OCI-M2 (cell line): Measurements from ENCODE around the gene TESK2.
"Not testable (repeated sequence)": the region's sequence is repeated elsewhere in the genome, so short reads cannot be mapped to it uniquely, and the experiment has no call there.

ENCODE experiments used
- DNase-seq: peaks from one replicate; lab custom pipeline; 2025; ENCODE audit not compliant: unreplicated experiment; lab: John Stamatoyannopoulos, UW

Gene TESK2

DNA sequence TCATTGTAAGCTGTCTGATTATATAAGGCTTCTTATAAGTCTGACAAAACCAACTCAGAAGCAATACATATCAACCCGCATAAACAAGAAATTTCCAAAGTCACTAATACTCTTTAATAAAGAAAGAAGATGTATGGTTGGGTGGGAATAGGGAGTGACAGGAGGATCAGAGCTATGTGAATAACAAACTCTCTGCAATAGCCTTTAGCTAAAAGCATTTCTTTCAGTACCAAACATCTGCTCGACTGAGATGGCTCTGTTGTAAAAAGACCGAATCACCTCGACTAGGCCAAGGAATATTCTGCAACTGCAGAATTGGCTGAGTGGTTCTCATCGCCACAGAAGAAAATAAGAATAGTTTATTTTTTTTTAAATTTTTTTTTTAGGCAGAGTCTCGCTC is 111.4 kb downstream of the TESK2 start:
- no peak for DNase-seq

DNA sequence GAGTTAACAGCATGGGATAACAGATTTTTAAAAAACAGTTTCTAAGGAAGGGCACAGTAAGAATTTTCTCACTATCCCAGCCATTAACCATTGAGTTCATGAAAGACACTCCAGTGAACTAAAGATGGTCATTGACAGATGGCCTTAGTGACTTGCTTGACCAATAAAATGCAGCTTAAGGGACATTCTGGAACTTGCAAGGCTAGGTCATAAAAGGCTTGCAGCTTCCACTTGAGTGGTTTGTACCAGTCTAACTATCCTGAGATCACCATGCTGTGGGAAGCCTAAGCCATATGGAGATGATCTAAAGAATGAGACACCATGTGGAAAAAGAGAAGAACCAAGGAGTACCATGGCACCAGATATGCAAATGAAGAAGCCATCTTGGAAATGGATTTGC is 112.8 kb downstream of the TESK2 start:
- DNase-seq, result no peak

DNA sequence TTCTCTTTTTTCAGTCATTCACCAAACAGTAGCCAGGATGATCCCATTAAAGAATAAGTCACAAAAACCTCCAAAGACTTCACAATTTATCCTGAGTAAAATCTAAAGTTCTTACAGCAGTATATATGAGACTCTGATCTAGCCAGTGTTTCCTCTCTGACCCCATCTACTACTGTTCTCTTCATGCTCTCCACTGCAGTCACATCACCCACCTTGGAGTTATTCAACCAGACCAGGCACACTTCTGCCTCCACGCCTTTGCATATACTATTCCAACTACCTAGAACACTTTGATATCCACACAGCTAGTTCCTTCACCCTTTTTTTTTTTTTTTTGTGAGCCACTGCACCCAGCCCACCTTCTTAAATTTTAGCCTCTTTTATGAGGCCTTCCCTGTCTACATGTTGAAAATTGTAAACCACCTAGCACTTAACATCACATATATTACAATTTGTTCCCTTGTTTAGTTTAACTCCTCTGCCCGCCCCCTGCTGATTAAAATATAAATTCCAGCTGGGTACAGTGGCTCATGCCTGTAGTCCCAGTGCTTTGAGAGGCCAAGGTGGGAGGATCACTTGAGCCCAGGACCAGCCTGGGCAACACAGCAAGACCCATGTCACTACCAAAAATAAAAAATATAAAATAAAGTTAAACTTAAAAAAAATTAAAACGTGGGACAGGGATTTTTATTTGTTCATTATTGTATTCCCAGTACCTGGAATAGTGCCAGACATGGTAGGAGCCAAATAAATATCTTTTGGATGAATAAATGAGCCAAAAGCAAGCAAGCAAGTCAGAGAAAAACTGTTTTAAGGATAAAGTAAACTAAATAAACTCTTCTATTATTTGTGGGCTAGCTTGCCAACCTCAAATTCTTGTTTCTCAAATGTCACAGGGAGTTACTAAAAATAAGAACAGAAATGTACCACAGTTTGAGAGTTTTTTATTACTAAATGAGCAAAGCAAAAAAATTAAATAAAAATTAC is 115.6 kb downstream of the TESK2 start:
- DNase-seq, result no peak

- no peak for DNase-seq
Observed at GRCh38 chr1:45373573-45373972, 117.4 kb downstream of the TESK2 start.

DNA sequence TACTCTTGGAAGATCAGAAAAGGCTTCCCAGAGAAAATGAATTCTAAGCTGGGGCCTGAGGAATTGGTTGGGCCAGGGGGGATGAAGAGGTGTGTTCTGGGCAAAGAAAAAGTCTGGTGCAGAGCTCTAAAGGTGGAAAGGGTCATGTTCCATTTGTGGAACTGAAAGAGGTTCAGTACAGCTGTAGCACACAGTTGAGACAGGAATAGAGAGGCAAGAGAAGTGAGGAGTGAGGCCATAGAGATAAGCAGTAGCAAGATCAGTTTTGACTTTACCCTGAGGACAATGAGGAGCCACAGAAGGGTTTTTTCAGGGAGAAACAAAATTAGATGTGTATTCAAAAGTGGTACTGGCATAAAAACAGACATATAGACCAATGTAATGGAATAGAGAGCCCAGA is 120.4 kb downstream of the TESK2 start:
- DNase-seq, result no peak

DNA sequence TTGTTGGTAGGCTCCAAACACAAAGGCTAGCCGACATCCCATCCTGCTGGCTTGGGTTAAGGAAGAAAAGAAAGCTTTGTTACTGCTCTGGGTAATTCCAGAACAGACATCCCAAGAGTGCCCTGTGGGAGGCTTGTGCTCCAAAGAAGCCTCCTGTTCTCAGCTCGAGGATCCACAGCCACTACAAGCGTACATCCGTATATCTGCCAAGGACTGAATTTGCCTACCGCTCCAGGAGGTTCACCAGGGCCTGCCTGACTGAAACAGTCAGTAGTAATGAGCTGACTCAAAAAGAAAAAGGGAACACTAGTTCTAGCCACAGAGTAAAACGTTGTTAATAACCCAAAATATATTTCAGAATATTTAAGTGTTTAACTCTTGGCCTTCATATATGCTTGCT is 125.9 kb downstream of the TESK2 start:
- DNase-seq, result no peak

- no peak for DNase-seq
Observed at GRCh38 chr1:45364294-45364693, 126.7 kb downstream of the TESK2 start.

GRCh38 chr1:45360981-45361380 is 130.0 kb downstream of the TESK2 start:
- not testable (repeated sequence) for DNase-seq

DNA sequence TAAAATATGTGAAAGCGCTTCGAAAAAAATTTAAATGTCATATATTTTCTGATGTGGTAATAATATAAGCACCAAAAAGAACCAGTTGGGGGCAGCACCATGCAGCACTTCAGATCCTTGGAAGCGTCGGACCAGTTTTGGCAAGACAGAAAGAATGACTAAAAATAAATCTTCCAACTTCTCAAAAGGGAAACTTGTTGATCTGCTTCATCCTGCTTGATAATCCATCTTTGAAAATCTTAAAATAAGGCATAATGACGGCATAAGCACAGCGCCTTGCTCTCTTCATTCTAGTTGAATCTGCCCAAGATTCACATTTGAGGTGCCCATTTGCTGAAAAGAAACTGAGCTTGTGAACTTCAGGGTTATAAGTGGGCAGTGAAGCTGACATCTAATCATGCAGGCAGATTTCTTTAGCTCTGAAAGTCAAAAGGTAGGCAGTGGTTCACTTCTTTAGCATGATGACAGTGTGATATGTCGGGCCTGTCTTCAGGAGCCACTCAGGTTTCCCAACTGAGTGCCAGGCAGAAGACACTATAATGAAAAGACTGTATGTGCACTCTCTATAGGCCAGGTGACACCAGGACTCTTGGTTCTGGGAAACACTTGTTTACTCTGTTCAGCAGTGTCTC is 131.0 kb downstream of the TESK2 start:
- DNase-seq, result no peak

DNA sequence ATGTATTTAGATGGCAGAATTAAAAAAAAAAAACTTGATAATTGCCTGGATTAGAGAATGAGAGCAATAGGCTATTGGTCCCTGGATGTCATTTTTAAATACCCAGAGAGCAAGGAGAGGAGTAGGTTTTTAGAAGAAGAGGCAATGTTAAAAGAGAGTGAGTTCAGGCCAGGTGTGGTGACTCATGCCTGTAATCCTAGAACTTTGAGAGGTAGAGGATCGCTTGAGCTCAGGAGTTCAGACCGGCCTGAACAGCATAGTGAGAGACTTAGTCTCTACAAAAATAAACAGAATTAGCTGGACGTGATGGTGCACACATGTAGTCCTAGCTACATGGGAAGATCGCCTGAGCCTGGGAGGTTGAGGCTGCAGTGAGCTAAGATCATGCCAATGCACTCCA is 134.8 kb downstream of the TESK2 start:
- no peak for DNase-seq

DNA sequence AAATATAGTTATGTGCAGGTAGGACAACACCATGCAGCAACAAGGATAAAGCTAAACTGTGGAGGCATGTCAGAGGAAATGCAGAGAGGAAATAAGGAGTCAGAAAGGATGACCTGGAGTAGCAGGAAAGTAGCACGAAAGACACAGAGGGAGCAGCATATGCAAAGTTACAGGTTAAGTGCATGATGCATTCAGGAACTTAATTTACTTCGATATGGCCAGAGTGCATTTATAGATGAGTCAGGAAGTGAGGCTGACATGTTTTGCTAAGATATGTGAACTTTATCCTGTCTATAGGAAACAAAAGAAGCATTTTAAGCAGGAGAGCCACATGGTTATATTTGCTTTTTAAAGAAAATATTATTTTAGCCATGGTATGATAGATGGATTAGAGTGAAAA is 135.3 kb downstream of the TESK2 start:
- no peak for DNase-seq

GRCh38 chr1:45354838-45355237 is 136.1 kb downstream of the TESK2 start:
- DNase-seq, result no peak

DNA sequence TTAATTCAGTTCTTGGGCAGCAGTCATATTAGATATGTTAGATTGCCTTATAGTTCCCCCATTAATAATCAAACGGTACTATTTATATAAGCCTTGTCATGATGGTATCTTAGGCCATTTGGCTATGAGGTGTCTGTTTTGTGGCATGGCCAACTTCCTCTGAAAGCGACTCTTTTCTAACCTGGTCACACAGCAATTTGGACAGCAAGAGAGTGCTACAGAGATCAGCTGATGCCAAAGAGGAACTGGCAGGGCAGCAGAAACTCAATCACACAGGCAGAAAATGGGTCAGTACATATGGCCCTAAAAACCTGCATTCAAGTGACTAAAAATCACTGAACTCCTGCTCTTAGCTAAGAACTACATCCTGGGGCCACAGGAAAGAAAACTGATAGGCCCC is 137.3 kb downstream of the TESK2 start:
- no peak for DNase-seq

GRCh38 chr1:45351508-45351907 is 139.5 kb downstream of the TESK2 start:
- no peak for DNase-seq

- DNase-seq, result no peak
Observed at GRCh38 chr1:45348966-45349677, 141.8 kb downstream of the TESK2 start.

- no peak for DNase-seq
Observed at GRCh38 chr1:45348609-45348965, 142.4 kb downstream of the TESK2 start.

GRCh38 chr1:45348020-45348419 is 142.9 kb downstream of the TESK2 start:
- DNase-seq, result no peak

DNA sequence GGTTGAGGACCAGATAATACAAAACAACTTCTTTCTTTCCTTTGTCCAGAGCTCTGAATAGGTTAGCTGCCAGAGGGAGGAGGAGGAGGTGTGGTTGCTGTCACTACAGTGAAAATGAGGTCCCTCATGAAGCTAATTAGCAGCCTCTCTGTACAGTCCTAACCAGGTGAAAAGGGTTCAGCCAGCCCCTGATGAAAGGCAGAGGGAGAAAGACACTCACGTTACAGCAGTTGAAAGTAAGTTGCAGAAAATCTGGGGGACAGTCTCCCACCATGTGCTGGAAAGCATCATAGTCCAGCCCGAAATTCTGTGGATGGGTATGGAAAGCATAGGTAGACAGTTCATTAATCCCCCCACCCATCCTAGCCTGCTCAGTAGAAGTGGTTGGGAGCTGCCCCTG is 144.5 kb downstream of the TESK2 start:
- no peak for DNase-seq

DNA sequence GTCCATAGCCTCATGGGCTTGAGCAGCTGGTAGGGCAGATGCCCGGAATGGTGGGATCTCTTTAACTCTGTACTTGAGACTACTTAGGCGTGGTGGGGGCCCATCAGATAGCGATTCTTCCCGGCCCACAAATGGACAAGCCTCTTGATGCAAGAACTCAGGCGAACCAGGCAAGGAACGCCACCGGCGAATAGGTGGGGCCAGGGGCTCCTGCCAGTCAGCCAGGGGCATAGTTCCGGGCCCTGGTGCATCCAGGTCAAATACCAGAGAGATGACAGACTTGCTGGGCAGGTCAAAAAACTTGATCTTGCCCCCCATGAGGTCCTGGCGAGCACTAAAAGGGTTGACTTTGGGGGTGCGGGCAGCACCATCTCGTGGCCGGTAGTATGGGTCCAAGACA is 145.9 kb downstream of the TESK2 start:
- DNase-seq, result no peak

- DNase-seq, result no peak
Observed at GRCh38 chr1:45344499-45344898, 146.5 kb downstream of the TESK2 start.

DNA sequence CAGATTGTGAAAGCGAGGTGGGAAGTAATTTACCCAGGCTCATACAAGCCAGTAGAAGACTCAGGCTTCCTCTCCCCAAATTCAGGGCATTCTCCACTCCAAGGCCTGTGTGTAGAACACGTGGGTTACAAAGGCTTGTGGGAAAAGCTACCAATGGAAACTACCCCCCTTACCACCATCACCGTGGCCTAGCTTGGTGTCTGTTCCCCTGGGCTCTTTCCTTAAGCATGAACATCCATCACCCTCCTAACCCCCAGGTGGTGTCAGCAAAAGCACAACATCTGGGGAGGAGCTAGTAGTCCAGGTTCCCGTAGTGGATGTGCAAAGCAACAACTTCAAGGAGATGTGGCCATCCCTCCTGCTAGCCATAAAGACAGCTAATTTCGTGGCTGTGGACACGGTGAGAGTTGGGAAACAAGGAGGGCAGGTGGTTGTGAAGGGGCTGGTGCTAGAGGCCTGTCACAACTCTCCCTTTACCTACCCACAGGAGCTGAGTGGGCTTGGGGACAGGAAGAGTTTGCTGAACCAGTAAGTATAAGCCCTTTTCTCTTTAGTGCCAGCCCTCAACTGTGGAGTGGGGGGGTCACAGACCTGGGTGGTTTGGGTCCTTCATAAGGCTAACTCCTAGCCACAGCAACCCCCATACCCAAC is 150.0 kb downstream of the TESK2 start:
- DNase-seq, result no peak
